ENCODE data around the gene AMPD3. TPM values are rescaled to one million over a fixed set of nuclear protein-coding genes. Genes with fewer than 3 reads are reported as not detected.

AMPD3 gene
- total RNA-seq, 2 donors from 2014 or later, result 20.0 to 22.1 TPM

- Histone ChIP-seq H3K36me3 (no peaks in the 10 kb centered on the region), H3K27ac (no peak overlapping the region), H3K4me1 (replicated peaks) (no peaks in the 10 kb centered on the region), H3K27me3 (replicated peaks; ENCODE audit: insufficient read depth) (no peaks in the 10 kb centered on the region), H3K4me3 (no peak overlapping the region), H3K9me3 (no peaks in the 10 kb centered on the region)
- DNase-seq (ENCODE audit: low spot score), result no peak
- no peak for TF ChIP-seq POLR2A (IDR thresholded peaks at IDR 0.05)
- no peak for TF ChIP-seq POLR2AphosphoS5 (IDR thresholded peaks at IDR 0.05)
- TF ChIP-seq CTCF (IDR thresholded peaks at IDR 0.05), result no peak
- intact Hi-C loops (cut with DNase I), result no loop called here
- WGBS, result 88% methylated on average over 3 of the region's 3 CpGs
Observed at GRCh38 chr11:10426475-10426874, 28.6 kb upstream of the AMPD3 start.

GRCh38 chr11:10428453-10428852, 26.6 kb upstream of the AMPD3 start:
- H3K9me3 ChIP-seq, result no peaks in the 10 kb centered on the region
- H3K4me1 ChIP-seq (replicated peaks), result no peaks in the 10 kb centered on the region
- H3K4me3 ChIP-seq, result no peak overlapping the region
- WGBS, result 23% methylated on average over 1 of the region's 1 CpG
- no peak for DNase-seq (ENCODE audit: low spot score)
- intact Hi-C loops (cut with DNase I), result no loop called here
- H3K27ac ChIP-seq, result no peak overlapping the region
- TF ChIP-seq POLR2AphosphoS5 (IDR thresholded peaks at IDR 0.05), result no peak
- no peak for TF ChIP-seq POLR2A (IDR thresholded peaks at IDR 0.05)
- no peak for TF ChIP-seq CTCF (IDR thresholded peaks at IDR 0.05)
- no peaks in the 10 kb centered on the region for H3K27me3 ChIP-seq (replicated peaks; ENCODE audit: insufficient read depth)
- no peaks in the 10 kb centered on the region for H3K36me3 ChIP-seq

- Histone ChIP-seq H3K4me3 (no peak overlapping the region), H3K27me3 (replicated peaks; ENCODE audit: insufficient read depth) (no peaks in the 10 kb centered on the region), H3K36me3 (no peaks in the 10 kb centered on the region), H3K27ac (no peak overlapping the region), H3K9me3 (no peaks in the 10 kb centered on the region), H3K4me1 (replicated peaks) (no peaks in the 10 kb centered on the region)
- DNase-seq (ENCODE audit: low spot score), result no peak
- TF ChIP-seq POLR2AphosphoS5 (IDR thresholded peaks at IDR 0.05) (no peak), CTCF (IDR thresholded peaks at IDR 0.05) (no peak), POLR2A (IDR thresholded peaks at IDR 0.05) (no peak)
- WGBS, result 89% methylated on average over 2 of the region's 2 CpGs
- intact Hi-C loops (cut with DNase I), result no loop called here
Observed at GRCh38 chr11:10429526-10429925, 25.5 kb upstream of the AMPD3 start.

GRCh38 chr11:10432493-10432892, 22.6 kb upstream of the AMPD3 start:
- no peaks in the 10 kb centered on the region for H3K27me3 ChIP-seq (replicated peaks; ENCODE audit: insufficient read depth)
- TF ChIP-seq CTCF (IDR thresholded peaks at IDR 0.05), result no peak
- intact Hi-C loops (cut with DNase I), result no loop called here
- H3K36me3 ChIP-seq, result no peaks in the 10 kb centered on the region
- DNase-seq (ENCODE audit: low spot score), result no peak
- no peak overlapping the region for H3K4me3 ChIP-seq
- WGBS, result 72% methylated on average over 1 of the region's 1 CpG
- no peaks in the 10 kb centered on the region for H3K9me3 ChIP-seq
- H3K27ac ChIP-seq, result no peak overlapping the region
- no peaks in the 10 kb centered on the region for H3K4me1 ChIP-seq (replicated peaks)

GRCh38 chr11:10432971-10433370, 22.1 kb upstream of the AMPD3 start:
- no peaks in the 10 kb centered on the region for H3K27me3 ChIP-seq (replicated peaks; ENCODE audit: insufficient read depth)
- H3K4me3 ChIP-seq, result no peak overlapping the region
- TF ChIP-seq POLR2AphosphoS5 (IDR thresholded peaks at IDR 0.05) (no peak), CTCF (IDR thresholded peaks at IDR 0.05) (no peak), POLR2A (IDR thresholded peaks at IDR 0.05) (no peak)
- WGBS, result 77% methylated on average over 1 of the region's 1 CpG
- no peaks in the 10 kb centered on the region for H3K36me3 ChIP-seq
- no peak overlapping the region for H3K27ac ChIP-seq
- no peaks in the 10 kb centered on the region for H3K4me1 ChIP-seq (replicated peaks)
- no peak for DNase-seq (ENCODE audit: low spot score)
- intact Hi-C loops (cut with DNase I), result no loop called here
- no peaks in the 10 kb centered on the region for H3K9me3 ChIP-seq
